Measurements from ENCODE around the gene FGF1.

Gene FGF1

GRCh38 chr5:142609142-142609541, 76.7 kb downstream of the FGF1 start:
- no peak for DNase-seq

GRCh38 chr5:142608081-142608480, 77.8 kb downstream of the FGF1 start:
- DNase-seq = no peak

GRCh38 chr5:142605611-142606010, 80.3 kb downstream of the FGF1 start:
- DNase-seq = no peak

- no peak for DNase-seq
Observed at GRCh38 chr5:142602720-142603245, 83.1 kb downstream of the FGF1 start.

GRCh38 chr5:142601432-142601831, 84.5 kb downstream of the FGF1 start:
- DNase-seq = no peak

GRCh38 chr5:142600611-142601358, 85.1 kb downstream of the FGF1 start:
- DNase-seq = no peak

- no peak for DNase-seq
Observed at GRCh38 chr5:142600092-142600491, 85.8 kb downstream of the FGF1 start.

GRCh38 chr5:142598338-142598700, 87.6 kb downstream of the FGF1 start:
- no peak for DNase-seq

GRCh38 chr5:142597546-142598337, 88.1 kb downstream of the FGF1 start:
- no peak for DNase-seq

- no peak for DNase-seq
Observed at GRCh38 chr5:142597025-142597424, 88.9 kb downstream of the FGF1 start.

- no peak for DNase-seq
Observed at GRCh38 chr5:142592365-142592764, 93.5 kb downstream of the FGF1 start.

- no peak for DNase-seq
Observed at GRCh38 chr5:142590451-142591231, 95.2 kb downstream of the FGF1 start.

GRCh38 chr5:142589720-142590119, 96.2 kb downstream of the FGF1 start:
- DNase-seq = no peak

GRCh38 chr5:142587354-142587965, 98.4 kb downstream of the FGF1 start:
- DNase-seq = peak; percentile 18

GRCh38 chr5:142586552-142586951, 99.3 kb downstream of the FGF1 start:
- DNase-seq = no peak

- no peak for DNase-seq
Observed at GRCh38 chr5:142585451-142585850, 100.4 kb downstream of the FGF1 start.

- DNase-seq = no peak
Observed at GRCh38 chr5:142584891-142585290, 101.0 kb downstream of the FGF1 start.

- DNase-seq = no peak
Observed at GRCh38 chr5:142578161-142578830, 107.6 kb downstream of the FGF1 start.

- no peak for DNase-seq
Observed at GRCh38 chr5:142576804-142577203, 109.1 kb downstream of the FGF1 start.

GRCh38 chr5:142576303-142576702, 109.6 kb downstream of the FGF1 start:
- no peak for DNase-seq

- DNase-seq = no peak
Observed at GRCh38 chr5:142572006-142572405, 113.9 kb downstream of the FGF1 start.

- no peak for DNase-seq
Observed at GRCh38 chr5:142571371-142571770, 114.5 kb downstream of the FGF1 start.

All from NCI-H1694 (cell line).